WI38 (cell line): ENCODE measurements around the gene SFSWAP.

Source experiments
- H3K4me3 ChIP-seq: 2 replicates; pipeline ENCODE4 v1.5.1; 2011; ENCODE audit warnings: low read depth, mild to moderate bottlenecking, control low read depth, low read length
- CTCF ChIP-seq: IDR thresholded peaks from 2 replicates; pipeline ENCODE4 v1.5.1; 2012; ENCODE audit warnings: low read depth, mild to moderate bottlenecking, control low read depth, low read length

Gene SFSWAP

GRCh38 chr12:131830914-131831571, 120.2 kb downstream of the SFSWAP start:
- peak overlapping the region; percentile 69 for H3K4me3 ChIP-seq
- TF ChIP-seq CTCF, result no peak

- no peak for TF ChIP-seq CTCF
- H3K4me3 ChIP-seq, result peak overlapping the region; percentile 69
These were observed 120.7 kb downstream of the SFSWAP start for GRCh38 chr12:131831635-131832041.

- TF ChIP-seq CTCF, result no peak
These were observed 121.7 kb downstream of the SFSWAP start for GRCh38 chr12:131832321-131833231.

GRCh38 chr12:131833288-131833895, 122.5 kb downstream of the SFSWAP start:
- no peak for TF ChIP-seq CTCF
- H3K4me3 ChIP-seq, result no peak overlapping the region

More at GRCh38 chr12:131832321-131833231, 121.7 kb downstream of the SFSWAP start:
- H3K4me3 ChIP-seq, result peak overlapping the region; percentile 54

- H3K4me3 ChIP-seq, result no peak overlapping the region
- TF ChIP-seq CTCF, result peak; percentile 29; the same call in 1 of the 2 replicates
These were observed 123.2 kb downstream of the SFSWAP start for GRCh38 chr12:131833896-131834641.

GRCh38 chr12:131834798-131835615, 124.1 kb downstream of the SFSWAP start:
- no peak overlapping the region for H3K4me3 ChIP-seq
- no peak for TF ChIP-seq CTCF
